VCaP (cell line): ENCODE measurements around the gene HIGD2A.

ENCODE experiments used
- H3K27ac ChIP-seq: fragments of 450-650 bp; 2 replicates; pipeline ENCODE4 v1.5.1; 2017
- TF ChIP-seq, protein P1 (sequence below): fragments of 450-650 bp; conservative IDR thresholded peaks from 2 replicates; pipeline ENCODE4 v1.5.1; 2017; ENCODE audit warnings: mild to moderate bottlenecking, moderate library complexity

HIGD2A gene

DNA sequence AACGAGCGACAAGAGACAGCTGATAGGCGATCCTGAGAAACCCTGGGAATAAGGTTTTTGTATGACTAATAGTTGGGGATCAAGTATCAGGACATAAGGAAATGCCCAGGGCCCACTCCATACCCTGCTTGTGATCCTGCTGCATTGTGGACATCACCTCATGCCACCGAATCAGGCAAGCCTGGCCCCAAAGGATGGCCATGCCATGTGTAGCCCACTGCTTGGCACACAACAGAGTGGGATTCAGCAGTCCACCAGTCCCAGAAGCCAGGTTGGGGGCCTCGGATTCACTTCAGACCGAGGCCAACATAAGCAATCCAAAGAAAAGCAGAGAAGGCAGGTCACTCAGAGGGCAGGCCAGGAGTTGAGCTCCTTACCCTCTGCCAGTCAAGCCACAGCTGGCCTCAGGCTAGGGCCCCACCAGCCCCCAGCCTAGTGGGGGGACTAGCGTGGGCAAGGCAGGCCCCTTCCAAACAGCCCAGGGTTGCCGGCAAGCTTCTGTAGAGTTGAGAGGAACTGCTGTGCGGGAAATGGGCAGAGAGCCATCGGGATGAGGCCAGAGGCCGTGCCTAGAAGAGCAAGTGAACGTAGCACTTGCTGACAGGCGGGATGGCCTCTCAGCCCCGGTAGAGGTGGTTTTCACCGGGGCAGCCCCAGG lies 5.2 kb upstream of the HIGD2A start:
- TF ChIP-seq, protein P1, sequence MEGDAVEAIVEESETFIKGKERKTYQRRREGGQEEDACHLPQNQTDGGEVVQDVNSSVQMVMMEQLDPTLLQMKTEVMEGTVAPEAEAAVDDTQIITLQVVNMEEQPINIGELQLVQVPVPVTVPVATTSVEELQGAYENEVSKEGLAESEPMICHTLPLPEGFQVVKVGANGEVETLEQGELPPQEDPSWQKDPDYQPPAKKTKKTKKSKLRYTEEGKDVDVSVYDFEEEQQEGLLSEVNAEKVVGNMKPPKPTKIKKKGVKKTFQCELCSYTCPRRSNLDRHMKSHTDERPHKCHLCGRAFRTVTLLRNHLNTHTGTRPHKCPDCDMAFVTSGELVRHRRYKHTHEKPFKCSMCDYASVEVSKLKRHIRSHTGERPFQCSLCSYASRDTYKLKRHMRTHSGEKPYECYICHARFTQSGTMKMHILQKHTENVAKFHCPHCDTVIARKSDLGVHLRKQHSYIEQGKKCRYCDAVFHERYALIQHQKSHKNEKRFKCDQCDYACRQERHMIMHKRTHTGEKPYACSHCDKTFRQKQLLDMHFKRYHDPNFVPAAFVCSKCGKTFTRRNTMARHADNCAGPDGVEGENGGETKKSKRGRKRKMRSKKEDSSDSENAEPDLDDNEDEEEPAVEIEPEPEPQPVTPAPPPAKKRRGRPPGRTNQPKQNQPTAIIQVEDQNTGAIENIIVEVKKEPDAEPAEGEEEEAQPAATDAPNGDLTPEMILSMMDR, result no peak
- H3K27ac ChIP-seq, result no peak overlapping the region

DNA sequence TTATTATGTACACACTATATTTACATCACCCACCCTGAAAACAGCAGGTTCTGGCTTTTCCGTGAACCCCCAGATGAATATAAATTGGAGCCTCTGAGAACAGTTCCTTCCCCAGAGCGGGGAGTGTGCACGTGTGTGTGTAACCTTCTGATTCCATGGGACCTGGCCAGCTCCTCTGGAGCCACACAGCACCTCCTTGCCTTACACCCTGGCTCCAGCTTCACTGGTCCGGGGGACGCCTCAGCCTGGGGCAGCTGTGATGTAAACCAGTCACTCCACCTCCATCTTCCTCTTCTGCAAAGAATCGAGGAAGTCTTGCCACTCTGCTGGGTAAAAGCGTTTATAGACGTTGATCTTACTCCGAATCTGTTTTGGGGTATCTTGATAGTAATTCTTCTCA lies 4.6 kb upstream of the HIGD2A start:
- TF ChIP-seq, protein P1, result no peak
- no peak overlapping the region for H3K27ac ChIP-seq

DNA sequence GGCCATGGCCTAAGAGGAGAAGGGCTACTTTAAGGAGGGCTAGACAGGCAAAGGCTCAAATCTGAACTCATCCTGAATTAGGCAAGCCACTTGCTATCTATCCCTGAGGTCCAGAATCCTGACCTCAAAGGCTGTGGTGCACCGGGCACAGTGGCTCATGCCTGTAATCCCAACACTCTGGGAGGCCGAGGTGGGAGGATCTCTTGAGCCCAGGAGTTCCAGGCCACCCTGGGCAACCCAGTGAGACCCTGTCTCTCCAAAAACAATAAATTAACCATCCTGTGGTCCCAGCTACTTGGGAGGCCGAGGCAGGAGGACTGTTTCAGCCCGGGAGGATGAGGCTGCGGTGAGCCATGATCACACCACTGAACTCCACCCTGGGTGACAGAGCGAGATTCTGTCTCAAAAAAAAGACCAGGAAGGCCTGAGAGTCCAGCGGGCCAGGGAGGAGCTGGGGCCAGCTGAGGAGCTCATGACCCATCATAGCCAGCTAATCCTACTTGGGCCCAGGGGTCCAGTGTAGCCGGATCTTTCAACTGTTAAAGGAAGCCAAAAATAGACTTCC lies 4.1 kb upstream of the HIGD2A start:
- TF ChIP-seq, protein P1, result no peak
- H3K27ac ChIP-seq, result no peak overlapping the region

DNA sequence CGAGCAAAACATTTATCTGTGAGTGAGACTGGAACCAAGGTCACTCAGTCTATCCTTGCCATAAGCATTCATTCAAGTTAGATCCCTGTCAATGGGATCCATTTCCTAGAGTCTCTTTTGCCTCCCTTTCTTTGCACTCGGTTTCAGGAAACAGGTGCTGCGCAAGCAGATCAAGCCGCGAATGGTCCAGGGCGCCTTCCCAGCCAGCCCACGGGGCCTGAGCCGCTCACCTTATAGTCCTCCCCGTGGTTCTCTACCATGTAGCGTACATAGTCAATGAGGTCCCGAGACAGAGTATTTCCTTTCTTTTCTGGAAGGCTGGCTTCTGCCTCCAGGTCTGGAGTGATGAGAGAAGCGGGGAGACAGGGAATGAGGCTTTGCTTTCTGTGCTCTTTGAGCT lies 3.6 kb upstream of the HIGD2A start:
- no peak overlapping the region for H3K27ac ChIP-seq
- TF ChIP-seq, protein P1, result no peak

DNA sequence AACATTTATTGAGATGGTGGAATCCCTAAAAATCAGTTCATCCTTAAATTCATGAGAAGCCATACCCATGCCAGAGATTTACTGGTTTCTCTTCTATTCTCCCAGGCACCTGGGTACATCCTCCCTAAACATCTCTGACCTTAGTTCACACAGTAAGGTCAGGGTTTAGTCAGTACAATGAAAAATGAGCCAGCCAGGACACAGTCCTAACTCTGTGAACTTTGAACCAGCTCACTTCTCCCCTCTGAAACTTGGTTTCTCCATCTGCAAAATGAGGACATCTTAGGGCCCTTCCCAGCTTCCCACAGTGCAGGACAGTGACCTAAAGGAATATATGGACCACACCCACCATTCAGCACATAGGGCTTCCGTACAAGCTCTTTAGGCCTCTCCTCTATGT lies 2.1 kb upstream of the HIGD2A start:
- H3K27ac ChIP-seq, result peak overlapping the region; percentile 94; the same call in 1 of the 2 replicates
- TF ChIP-seq, protein P1, result no peak

DNA sequence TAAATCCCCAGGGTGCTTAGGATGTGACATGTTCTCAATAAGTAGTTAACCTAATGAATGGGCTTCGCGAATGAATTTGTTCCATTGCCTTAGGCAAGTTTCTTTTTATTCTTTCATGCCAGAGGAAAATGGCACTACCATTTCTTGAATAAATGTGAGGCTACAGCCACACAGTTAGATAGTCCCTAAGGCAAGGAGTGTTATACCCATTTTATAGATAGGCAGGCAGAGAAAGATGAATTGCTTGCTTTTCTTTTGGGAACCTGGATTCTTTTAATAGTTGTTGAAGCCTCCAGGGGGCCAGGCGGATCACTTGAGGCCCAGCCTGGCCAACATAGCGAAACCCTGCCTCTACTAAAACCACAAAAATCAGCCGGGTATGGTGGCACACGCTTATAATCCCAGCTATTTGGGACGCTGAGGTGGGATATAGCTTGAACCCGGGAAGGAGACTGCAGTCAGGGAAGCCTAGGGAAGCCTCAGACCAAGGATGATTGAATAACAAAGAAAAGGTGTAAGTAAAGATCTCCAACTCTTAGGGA lies 1.1 kb upstream of the HIGD2A start:
- TF ChIP-seq, protein P1, result no peak

DNA sequence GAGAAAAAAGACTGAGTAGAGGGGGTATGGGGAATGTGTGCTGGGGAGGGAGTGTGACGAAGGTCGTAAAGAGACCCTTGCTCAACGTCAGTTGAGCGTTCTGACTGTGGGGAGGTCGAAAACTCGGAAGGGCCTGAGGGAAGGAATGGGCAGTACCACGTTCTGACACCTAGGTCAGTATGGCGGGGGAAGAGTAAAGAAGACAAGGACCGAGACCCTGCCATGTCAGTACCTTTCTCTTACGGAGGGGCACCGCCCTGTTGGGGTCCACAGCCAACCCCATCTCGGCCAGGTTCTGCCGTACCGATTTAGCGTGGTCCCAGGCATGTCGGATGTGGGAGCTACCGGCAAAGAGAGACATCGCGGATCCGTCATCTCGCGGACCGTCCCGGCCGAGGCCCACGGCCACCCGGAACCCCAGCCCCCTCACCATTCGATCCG lies 528 bp upstream of the HIGD2A start:
- H3K27ac ChIP-seq, result peak overlapping the region; percentile 94
- TF ChIP-seq, protein P1, result no peak

More for the DNA sequence above, 1.1 kb upstream of the HIGD2A start:
- peak overlapping the region; percentile 94 for H3K27ac ChIP-seq
